NCI-H1417 (cell line): ENCODE results near the gene NFIC.
"Not testable (repeated sequence)": the region's sequence is repeated elsewhere in the genome, so short reads cannot be mapped to it uniquely, and the experiment has no call there.

Experiments used
- DNase-seq, 3 experiments: peaks; one replicate each; lab custom pipeline; 2025; lab: John Stamatoyannopoulos, UW

The NFIC gene

DNA sequence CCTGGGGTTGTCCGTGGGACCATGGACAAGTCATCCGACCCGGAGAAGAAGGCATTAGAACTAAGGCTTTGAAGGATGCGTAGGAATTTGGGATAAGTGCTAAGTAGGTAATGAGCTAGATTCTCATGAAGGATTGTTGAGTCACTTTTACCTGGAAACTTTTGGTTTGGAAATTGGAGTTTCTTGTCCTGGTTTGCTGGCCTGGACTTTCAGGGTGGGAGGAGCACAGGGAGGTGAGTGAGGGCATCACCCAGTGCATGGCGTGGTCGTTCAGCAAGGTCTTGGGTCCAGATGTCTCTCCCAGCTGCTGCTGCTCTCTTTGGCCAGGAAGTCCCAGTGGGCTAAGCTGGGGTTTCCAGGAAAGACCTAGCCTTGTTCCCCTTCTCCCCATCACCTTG lies 7.6 kb downstream of the NFIC start:
- no peak for DNase-seq

- no peak for DNase-seq
Measured at GRCh38 chr19:3374369-3375112, 8.2 kb downstream of the NFIC start.

- DNase-seq, result no peak
Measured at GRCh38 chr19:3375221-3376090, 9.1 kb downstream of the NFIC start.

GRCh38 chr19:3376091-3376455 lies 9.7 kb downstream of the NFIC start:
- not testable (repeated sequence) for DNase-seq

DNA sequence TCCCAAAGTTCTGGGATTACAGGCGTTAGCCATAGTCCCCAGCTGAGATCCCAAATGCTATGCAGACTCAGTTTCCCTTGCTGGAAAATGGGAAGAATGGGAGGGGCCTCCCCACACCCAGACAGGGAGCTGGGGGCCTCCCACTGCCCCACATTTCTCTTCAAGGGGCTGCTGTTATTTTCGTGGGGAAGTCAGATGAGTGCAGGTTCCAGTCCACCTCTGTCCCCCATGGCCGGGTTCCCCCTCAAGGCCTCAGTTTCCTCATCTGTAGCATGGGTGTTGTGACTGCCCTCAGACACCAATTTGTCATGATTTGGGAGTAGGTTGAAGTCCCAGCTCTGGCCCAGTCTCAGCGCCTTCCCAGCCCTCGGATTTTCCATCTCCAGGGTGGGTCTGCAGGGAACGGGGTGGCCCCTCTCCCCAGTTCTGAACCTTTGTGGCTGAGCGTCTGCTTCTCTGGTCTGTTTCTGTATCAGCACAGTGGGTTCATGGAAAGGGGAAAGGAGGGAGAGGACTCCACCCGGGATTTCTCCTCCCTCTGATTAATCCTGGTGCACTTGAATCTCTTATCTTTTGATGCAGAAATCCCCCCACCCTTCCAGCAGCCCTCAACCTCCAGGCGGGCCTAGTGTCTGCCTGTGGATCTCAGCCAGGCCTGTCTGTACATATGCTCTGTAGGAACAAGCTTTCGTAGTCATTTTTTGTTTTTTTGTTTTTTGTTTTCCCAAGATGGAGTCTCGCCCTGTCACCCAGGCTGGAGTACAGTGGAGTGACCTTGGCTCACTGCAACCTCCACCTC lies 12.2 kb downstream of the NFIC start:
- DNase-seq, result no peak

GRCh38 chr19:3380829-3381228 lies 14.4 kb downstream of the NFIC start:
- no peak for DNase-seq

GRCh38 chr19:3381701-3382372 lies 15.5 kb downstream of the NFIC start:
- no peak for DNase-seq

DNA sequence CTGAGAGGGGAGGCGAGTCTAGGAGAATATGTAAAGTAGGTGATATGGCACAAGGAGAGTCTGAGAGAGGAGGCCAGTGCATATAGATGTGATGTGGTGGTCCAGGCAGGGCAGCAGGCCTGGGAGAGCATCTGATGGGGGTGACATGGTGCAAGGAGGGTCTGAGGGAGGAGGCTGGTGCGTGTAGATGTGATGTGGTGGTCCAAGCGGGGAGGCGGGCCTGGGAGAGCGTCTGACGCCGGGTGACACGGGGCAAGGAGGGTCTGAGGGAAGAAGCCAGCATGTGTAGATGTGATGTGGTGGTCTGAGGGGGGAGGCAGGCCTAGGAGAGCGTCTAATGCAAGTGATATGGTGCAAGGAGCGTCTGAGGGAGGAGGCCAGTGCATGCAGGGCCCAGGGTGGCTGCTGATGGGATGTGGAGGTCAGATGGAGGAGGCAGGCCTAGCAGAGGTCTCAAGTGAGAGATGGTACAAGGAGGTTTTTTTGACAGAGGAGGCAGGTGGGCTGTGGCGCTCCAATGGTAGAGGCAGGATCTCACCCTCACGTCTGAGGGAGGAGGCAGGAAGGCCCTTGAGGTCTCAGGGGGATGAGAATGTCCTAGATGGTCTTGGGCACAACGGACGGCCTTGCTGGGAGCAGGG lies 16.2 kb downstream of the NFIC start:
- no peak for DNase-seq

- DNase-seq, result no peak
Measured at GRCh38 chr19:3383121-3383722, 16.8 kb downstream of the NFIC start.

DNA sequence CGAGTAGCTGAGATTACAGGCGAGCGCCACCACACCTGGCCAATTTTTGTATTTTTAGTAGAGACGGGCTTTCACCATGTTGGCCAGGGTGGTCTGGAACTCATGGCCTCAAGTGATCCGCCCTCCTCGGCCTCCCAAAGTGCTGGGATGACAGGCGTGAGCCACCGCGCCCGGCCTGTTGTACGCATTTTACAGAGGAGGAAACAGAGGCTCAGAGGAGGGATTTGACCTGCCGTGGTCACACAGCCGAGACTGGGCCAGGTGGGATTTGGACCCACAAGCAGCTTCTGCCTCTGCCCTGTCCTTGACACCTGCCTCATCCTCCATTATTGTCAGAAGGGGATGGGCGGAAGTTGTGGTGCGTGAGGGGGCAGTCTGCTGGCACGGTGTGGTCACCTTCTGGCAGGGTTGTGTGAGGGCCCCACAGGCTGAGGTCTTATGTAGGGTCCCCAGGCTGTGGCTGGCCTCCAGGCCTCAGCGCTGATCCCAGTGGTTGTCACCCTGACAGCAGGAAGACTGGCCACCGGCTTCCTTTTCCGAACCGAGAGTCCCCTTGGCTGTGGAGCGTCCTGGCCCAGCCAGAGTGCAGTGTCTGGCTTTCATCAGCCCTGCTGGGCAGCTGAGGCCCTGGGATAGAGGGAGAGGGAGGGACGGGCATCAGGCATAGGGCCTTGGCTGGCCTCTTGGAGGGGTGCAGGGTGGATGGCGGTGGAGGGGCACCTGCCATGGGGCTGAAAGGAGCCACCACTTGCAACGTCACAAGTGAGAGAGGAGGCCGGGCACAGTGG lies 20.3 kb downstream of the NFIC start:
- DNase-seq, result no peak

DNA sequence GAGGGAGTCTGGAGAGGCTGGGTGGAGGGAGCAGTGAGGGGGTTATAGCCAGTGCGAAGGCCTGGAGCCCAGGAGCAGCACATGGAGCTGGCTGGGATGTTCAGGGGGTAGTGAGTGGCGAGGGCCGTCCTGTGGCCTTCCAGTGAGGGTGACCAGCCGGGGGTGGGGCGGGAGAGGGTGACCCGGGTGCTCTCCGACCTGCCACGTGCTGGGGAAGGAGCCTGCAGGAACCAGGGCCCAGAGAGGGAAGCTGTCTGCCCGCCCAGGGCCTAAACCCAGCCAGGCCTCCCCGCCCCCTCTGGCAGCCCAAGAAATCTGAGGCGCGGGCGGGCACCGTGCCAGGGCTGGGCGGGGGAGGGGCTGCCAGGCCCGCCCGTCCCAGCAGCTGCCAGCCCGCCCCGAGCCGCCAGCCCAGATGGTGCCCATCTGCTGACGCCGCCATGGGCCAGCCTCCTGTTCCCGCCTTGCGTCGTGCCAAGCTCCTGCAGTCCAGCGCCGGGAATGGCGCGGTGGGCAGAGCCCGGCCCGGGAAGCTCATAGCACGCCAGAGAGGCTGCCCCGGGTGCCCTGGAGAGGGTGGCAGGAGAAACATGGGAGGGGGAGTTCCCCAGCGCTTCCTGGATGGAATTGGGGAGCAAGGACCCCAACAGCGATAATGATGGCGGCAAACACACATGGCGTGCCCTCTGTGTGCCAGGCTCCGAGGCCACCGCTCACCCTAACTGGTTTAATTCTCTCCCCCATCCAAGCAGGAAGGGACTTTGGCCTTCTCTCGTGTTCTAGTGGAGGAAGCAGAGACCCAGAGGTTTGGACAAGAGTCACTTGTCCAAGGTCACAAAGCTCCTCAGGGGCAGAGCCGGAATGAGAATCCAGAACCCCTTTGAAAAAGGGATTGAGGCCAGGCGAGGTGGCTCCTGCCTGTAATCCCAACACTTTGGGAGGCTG lies 21.5 kb downstream of the NFIC start:
- DNase-seq, result peak in 2 of 3 experiments; percentile 87 to 92

DNA sequence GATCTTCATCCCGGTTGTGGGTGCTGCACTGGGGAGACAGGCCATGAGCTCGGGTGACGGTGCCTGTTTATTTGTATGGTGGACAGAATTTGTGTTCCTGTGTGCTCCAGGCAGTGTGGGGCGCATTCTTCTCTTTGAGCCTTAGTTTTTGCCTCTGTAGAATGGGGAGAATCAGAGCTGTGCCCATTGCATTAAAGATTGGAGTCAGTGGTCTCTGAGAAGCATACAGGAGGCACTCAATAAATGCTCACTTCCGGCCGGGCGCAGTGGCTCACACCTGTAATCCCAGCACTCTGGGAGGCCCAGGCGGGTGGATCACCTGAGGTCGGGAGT lies 23.0 kb downstream of the NFIC start:
- no peak for DNase-seq

GRCh38 chr19:3389876-3390371 lies 23.5 kb downstream of the NFIC start:
- DNase-seq, result peak in 2 of 3 experiments; percentile 74 to 85

DNA sequence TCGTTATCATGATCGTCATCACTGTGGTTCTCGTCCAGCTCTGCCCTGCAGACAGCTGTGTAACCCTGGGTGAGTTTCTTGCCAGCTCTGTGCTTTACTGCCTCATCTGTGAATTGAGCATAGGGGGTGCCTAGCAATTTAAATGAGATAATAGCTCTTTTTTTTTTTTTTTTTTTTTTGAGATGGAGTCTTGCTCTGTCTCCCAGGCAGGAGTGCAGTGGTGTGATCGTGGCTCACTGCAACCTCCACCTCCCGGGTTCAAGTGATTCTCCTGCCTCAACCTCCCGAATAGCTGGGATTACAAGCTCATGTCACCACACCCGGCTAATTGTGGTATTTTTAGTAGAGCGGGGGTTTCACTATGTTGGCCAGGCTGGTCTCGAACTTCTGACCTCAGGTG lies 25.5 kb downstream of the NFIC start:
- not testable (repeated sequence) for DNase-seq

DNA sequence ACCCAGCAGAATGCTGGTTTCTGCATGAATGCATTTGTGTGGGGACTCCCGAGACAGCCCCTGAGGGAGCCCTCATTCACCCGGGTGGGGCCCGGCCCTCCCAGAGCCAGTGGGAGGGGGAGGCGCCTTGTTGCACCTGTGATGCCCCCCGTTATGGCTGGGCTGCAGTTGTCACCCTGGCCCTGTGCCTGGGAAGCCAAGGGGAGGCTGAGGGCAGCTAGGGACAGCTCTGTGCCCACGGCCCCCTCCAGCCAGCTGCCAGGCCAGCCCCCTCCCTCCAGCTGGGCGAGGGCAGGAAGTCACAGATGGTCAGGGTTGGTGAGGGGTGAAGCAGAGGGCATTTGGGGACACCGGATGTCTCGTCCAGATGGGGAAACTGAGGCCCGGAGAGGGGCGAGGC lies 26.1 kb downstream of the NFIC start:
- no peak for DNase-seq

DNA sequence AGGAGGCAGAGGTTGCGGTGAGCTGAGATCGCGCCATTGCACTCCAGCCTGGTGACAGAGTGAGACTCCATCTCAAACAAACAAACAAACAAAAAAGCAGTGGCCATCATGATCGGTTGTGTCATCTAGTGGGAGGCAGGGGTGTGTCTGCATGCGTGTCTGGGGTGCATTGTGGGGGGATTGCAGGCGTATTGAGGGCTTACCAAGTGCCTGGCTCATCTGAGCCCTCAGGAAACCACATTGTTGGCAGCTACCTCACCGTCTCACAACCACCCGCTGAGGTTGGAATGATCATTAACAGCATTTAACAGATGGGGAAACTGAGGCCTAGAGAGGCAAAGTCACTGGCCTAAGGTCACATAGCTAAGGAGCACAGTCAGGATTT lies 30.5 kb downstream of the NFIC start:
- no peak for DNase-seq

GRCh38 chr19:3397266-3398022 lies 31.1 kb downstream of the NFIC start:
- no peak for DNase-seq
